H1 (cell line): ENCODE measurements around the gene ARRB1. TPM values are rescaled to one million over a fixed set of nuclear protein-coding genes. Genes with fewer than 3 reads are reported as not detected.

Experiments used
- MAFK ChIP-seq: IDR thresholded peaks from 2 replicates; pipeline ENCODE4 v1.6.1; 2012; ENCODE audit warnings: low read depth, mild to moderate bottlenecking, improper control_type of control experiment, low read length
- TAF7 ChIP-seq: optimal IDR thresholded peaks from 2 replicates; pipeline ENCODE3; 2011; ENCODE audit warnings: low read depth, mild to moderate bottlenecking, inconsistent platforms, low read length, moderate library complexity, borderline replicate concordance
- ZNF274 ChIP-seq: IDR thresholded peaks from 2 replicates; pipeline ENCODE4 v1.7.0; 2012; ENCODE audit warnings: low read length, borderline replicate concordance; ENCODE audit errors: extremely low read depth
- polyA plus RNA-seq, 7 experiments: library from polyadenylated mRNA; depleted of rRNA in 3 of 7; stranded (reverse) in 5 of 7; unstranded in 2 of 7; fragments of >200 nt in 5 of 7; fragments of 200-250 nt in 2 of 7; gene quantifications; 1 replicate in 5 of 7; 2 replicates in 1 of 7; 4 replicates in 1 of 7; pipeline versions ENCODE4 v1.2.1 to v1.2.3, GENCODE V29; 2011 to 2013; ENCODE audit warnings: missing spikeins in 2 of 7, mixed read lengths in 2 of 7
- total RNA-seq: library from RNA; stranded (reverse); fragmentation: NEBNext Ultra II Directional; extraction: Animal tissue kit (Norgen Biotek cat#: 25700); gene quantifications from 2 replicates; pipeline ENCODE4 v1.2.1, GENCODE V29; 2021

Gene ARRB1
- total and polyA plus RNA-seq, 2 of the 8 experiments (the other 6 are each of a cell fraction or from before 2014, with no cell fraction given): 9.4 to 31.8 TPM

DNA sequence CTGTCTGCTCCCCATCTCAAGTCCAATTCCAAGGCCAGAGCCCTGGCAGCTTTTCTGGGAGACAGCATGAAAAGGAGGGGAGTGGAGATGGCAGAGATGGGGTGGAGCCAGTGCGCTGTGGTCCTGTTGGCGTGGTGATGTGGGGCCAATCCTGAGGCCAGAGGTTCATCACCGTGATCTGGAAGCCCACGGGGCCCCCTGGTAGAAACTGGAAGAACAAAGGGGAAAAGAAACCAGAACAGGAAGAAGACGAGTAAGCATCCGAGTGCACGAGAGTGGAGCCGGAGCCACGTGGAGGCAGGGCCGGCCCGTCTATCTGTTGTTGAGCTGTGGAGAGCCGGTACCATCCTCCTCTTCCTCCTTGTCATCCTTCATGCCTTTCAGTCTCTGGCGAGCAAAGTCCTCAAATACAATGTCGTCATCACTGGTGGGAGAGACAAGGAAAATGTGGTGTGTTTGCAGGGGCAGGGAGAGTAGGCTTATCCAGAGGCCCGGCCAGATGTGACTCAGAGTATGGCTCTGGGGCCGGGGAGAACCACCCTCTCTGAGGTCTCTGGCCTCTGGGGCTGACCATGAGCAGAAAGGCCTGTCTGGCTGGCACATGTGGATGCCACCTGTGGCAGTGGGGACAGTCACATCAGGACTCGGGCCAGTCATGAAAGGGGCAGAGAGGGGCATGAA, 85.5 kb downstream of the ARRB1 start (continued):
- TF ChIP-seq ZNF274: no peak
- no peak for TF ChIP-seq TAF7
- TF ChIP-seq MAFK: no peak
